ENCODE results near the gene NFKBIE. TPM values are rescaled to one million over a fixed set of nuclear protein-coding genes. Genes with fewer than 3 reads are reported as not detected.

Gene NFKBIE
- polyA plus RNA-seq, 4 donors = 6.2 to 11.9 (median 10.6) TPM

- no peak for DNase-seq (ENCODE audit: low read depth in 4 of 4, low spot score in 3 of 4)
These were observed 35.8 kb downstream of the NFKBIE start for GRCh38 chr6:44229376-44230033.

DNA sequence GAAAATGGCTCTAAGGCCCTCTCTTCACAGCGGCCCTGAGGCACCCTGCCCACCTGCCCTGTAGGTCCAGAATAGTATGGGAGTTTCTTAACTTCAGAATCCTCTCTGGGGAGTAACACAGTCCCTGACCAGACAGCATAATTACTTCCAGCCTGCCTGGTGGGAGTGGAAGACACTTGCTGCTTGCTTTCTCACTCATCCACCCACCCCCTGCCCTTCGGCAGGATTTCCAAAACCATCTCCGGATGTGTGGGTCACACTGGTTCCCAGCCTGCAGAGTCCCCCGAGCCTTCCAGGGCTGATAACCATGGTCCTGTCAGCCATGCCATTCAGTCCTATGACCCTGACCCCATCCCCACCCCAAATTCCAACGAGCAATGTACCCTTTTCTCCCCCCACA is 36.5 kb downstream of the NFKBIE start:
- DNase-seq (ENCODE audit: low read depth in 4 of 4, low spot score in 3 of 4) = no peak

- DNase-seq (ENCODE audit: low read depth in 4 of 4, low spot score in 3 of 4) = no peak
These were observed 36.9 kb downstream of the NFKBIE start for GRCh38 chr6:44228433-44228832.

- DNase-seq (ENCODE audit: low read depth in 4 of 4, low spot score in 3 of 4) = no peak
These were observed 37.3 kb downstream of the NFKBIE start for GRCh38 chr6:44228031-44228430.

GRCh38 chr6:44227148-44227793 is 38.1 kb downstream of the NFKBIE start:
- no peak for DNase-seq (ENCODE audit: low read depth in 4 of 4, low spot score in 3 of 4)

- DNase-seq (ENCODE audit: low read depth in 4 of 4, low spot score in 3 of 4) = no peak
These were observed 38.8 kb downstream of the NFKBIE start for GRCh38 chr6:44226368-44227147.

DNA sequence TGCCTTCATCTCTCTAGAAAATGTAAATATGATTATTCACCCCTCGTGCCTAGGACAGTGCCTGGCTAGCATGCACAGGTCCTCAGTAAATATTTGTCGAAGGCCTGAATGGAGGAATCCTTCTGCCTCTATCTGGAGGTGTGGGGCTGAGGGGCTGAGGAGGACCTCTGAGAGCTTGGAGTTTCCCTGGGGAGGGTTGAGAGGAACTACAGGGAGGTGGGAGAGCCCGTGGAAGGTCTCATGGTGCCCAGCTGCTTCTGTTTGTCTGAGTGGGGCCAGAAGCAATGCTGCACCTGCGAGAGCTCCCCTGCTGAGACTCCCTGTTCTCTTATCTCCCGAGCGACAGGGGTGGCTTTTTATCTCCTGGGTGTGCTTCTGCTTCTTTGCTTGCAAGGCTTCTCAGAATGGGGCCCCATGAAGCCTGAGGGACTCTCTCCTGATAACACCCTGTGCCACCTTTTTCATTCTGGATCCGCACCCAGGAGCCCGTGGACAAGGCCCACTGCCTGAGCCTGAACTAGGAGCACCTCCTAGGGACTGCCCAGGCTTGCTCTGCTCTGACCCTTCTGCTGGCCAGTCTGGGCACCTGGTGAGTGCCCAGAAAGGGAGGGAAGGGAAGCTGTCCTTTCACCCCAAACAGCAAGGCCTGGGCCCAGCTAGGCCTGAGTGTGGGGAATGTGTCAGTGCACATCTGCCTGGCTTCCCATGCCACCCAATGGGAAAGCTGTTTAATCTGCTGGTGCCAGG is 39.6 kb downstream of the NFKBIE start:
- no peak for DNase-seq (ENCODE audit: low read depth in 4 of 4, low spot score in 3 of 4)

GRCh38 chr6:44224965-44225305 is 40.4 kb downstream of the NFKBIE start:
- DNase-seq (ENCODE audit: low read depth in 4 of 4, low spot score in 3 of 4) = no peak

GRCh38 chr6:44224029-44224964 is 41.1 kb downstream of the NFKBIE start:
- DNase-seq (ENCODE audit: low read depth in 4 of 4, low spot score in 3 of 4) = no peak

DNA sequence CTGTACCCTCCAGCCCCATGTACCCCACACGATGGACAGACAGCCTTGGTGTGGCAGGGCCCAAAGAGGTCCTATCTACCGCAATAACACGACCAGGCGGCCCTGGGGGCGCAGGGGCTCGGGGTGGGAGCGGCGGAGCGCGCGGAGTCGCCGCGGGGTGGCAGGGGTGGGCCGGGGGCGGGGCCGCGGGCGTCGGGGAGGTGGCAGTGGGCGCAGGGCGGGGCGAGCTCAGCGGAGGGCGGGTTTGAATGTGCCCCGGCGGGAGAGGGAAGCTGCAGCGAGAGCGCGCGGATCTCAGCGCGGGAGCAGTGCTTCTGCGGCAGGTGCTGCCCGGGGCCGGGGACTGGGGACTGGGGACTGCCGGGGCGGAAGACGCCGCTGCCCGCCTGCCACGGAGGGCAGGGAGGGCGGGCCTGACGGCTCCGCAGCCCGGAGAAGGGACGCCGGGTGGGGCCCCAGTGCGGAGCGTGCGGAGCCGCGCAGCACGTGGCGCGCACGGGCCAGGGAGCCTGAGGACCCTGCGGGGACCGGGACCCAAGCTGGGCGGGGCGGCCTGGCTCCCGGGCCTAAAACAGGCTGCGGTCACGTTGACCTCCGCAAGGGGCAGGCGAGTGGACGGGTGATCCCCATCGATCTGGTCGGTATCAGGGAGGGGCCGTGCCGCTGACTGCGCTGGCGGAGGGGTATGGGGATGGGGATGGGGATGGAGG is 41.9 kb downstream of the NFKBIE start, which contains the start of gene SLC29A1:
TSS of gene SLC29A1 (plus strand) at position 277 of the 710 bp plus-strand sequence. CDS start 3,719 bp downstream, outside the sequence.
- no peak for DNase-seq (ENCODE audit: low read depth in 4 of 4, low spot score in 3 of 4)

DNA sequence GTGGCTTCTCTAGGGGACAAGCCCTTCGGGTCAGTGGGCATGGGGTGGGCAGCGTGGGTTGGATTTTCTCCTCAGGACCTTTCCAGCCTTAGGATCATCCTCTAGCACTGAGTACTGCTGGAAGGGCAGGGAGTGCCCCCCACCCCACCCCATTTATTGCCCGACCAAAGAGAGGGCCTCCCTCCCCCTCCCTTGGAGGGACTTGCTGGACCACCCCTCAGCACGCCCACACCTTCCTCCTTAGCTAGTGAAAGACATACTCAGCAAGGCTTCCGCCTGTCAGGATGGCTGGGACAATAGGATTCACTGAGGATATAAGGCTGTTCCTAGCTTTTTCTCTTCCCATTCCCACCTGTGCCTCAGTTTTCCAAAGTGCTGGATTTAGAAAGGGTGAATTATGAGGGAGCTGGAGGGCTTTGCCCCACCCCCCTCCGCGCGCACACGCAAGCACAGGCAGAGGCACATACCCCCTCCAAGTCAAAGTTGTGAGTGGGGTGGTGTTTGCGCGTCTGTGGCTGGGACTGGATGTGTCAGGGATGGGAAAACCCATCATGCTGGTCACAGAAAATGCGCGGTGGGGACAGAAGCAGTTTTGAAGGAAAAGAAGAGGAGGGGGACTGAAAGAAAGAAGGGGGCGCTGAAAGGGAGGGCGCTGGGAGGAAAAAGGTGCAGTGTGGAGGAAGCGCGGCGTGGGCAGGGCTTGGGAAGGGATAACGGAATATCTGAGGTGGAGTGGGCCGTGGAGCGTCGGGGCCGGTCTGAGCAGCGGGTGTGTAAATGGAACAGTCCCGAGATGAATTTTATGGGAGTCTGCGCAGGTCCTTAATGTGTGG is 42.6 kb downstream of the NFKBIE start:
- no peak for DNase-seq (ENCODE audit: low read depth in 4 of 4, low spot score in 3 of 4)

DNA sequence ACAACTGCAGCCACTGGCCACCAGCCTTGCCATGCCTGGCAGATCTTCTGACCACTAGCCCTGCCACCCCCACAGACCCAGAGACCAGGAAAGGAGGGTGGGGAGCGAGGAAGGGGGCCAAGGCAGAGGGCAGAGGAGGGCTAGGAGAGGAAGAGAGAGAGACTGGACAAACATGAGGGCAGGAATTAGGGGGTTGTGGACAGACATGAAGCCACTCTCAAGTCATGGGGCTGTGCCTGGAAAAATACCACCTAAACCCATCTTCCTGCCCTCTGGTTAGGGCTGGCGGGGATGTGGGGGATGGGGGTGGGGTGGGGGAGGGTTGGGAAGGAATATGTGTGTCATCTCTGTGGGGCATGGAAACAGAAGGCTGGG is 43.4 kb downstream of the NFKBIE start:
- DNase-seq (ENCODE audit: low read depth in 4 of 4, low spot score in 3 of 4) = no peak

DNA sequence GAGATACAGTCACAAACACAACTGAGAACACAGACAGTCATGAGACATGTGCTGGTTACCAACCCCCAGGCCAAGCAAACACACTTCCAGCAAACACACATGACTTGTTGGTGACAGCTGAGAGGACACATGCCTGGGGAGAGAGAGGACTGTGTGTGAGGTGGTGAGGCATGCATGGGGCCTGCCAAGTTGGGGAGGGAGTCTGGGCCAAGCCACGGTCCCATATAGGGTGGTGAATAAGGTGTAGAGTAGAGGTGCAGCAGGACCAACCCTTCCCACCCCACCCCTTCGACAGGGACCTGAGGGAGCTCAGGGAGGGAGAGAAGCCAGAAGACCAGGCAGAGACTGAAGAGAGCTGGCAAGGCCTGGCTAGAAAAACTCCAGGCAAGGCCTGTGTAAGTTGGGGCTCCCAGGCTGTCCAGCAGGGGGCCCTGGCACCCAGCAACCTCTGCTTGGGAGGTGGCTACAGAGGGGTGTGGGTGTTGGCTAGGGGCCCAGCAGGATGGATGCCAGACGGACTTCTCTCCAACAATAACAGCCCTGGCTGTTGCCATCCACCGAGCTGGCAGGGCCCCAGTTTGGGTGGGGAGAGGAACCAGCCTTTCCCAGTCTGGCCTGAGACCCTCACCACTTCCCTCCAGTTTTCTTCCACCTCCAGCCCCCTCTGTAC is 43.9 kb downstream of the NFKBIE start:
- no peak for DNase-seq (ENCODE audit: low read depth in 4 of 4, low spot score in 3 of 4)

- no peak for DNase-seq (ENCODE audit: low read depth in 4 of 4, low spot score in 3 of 4)
These were observed 44.4 kb downstream of the NFKBIE start for GRCh38 chr6:44220913-44221290.

DNA sequence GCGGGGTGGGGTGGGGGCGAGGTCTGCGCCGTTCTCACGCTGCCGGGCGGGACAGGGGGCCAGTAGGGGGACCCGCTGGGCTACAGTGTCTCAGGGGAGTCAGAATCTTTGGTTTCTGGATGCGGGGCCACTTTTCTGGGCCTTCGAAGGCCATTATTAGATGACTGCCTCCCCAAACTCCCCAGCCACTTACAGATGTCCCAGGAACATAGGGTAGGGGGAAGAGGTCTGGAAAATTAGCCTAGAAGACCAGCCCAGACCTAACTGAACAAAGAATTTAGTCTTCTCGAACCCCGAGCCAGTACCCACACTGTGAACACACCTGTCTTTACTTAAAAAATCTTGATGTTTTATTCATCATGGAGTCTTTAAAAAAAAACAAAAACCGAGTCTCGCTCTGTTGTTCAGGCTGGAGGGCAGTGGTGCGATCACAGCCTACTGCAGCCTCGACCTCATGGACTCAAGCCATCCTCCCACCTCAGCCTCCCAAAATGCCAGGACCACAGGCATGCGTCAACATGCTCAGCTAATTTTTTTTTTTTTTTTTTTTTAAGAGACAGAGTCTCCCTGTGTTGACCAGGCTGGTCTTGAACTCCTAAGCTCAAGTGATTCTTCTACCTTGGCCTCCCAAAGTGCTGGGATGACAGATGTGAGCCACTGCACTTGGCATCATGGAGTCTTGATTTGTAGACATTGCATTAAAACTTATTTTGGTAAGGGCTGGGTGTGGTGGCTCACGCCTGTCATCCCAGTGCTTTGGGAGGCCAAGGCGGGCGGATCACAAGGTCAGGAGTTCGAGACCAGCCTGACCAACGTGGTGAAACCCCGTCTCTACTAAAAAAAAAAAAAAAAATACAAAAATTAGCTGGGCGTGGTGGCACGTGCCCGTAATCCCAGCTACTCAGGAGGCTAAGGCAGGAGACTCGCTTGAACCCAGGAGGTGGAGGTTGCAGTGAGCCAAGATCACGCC is 45.3 kb downstream of the NFKBIE start:
- DNase-seq (ENCODE audit: low read depth in 4 of 4, low spot score in 3 of 4) = no peak

DNA sequence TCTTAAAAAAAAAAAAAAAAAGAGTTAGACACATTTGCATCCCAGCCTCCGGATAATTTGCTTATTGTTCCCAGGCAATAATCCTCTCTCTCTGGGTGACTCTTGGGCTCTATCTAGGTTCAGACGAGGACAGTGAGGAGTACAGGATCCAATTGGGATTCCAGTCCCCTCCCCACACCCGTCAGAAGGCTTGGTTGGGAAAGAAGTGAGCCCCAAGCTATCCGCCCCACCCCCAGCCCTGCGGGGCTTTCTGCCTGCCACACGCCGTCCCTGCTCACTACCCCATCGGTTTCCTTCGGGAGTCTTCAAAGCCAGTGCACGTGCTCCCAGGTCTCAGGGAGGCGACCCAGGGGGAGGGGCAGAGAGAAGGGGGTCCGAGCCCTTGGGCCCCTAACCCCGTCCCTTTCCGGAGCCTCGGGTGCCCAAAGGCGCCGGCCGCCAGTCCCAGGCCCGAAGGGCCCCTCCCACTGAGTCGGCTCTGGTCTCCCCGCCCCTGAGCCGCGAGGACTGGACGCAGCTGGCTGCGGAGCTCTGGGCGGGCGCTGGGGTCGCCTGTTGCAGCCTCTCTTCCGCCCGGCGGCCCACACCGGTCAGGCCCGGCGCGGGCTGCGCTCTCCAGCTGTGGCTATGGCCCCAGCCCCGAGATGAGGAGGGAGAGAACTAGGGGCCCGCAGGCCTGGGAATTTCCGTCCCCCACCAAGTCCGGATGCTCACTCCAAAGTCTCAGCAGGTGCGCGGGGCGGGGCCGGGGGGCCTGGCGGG is 46.1 kb downstream of the NFKBIE start:
- peak in 1 of 4 donors; percentile 81 for DNase-seq (ENCODE audit: low read depth in 4 of 4, low spot score in 3 of 4)
